ENCODE results near the gene CGB8.
"Not testable (repeated sequence)": the region's sequence is repeated elsewhere in the genome, so short reads cannot be mapped to it uniquely, and the experiment has no call there.

Gene CGB8

DNA sequence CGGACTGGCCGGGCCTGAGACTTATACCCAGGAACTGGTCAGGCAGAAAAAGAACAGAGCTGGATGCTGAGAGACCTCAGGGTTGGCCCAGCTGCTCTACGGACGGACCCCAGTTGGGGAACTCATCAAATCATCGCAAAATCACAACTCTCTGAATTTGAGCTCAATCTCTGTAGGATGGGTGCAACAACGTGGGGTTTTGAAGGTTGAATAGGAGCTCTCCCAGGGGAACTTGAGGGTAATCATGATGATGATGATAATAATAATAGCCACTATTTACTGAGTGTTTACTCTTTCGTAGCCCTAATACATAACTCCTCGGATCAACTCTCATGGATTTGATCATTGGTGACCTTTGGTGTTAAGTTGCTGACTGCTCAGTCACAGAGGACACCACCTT lies 18.6 kb downstream of the CGB8 start:
- not testable (repeated sequence) for DNase-seq (ENCODE audit: low read depth)

DNA sequence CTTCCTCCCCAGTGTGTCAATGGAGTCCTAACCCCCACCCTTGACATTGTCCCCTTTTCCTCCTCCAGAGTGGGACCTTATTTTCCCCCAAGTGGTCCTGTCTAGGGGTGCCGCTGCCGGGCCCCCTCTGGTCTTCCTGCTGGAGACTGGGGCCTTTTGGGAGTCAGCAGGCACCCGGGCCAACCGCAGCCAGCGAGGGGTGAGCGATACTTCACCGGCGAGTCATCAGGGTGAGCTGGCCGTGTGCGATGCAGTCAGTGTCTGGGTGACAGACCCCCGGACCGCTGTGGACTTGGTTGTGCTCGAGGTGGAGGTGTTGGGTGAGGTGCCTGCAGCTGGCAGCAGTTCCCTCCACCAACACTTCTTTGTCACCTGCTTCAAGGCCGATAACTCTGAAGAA lies 19.2 kb downstream of the CGB8 start:
- not testable (repeated sequence) for DNase-seq (ENCODE audit: low read depth)

DNA sequence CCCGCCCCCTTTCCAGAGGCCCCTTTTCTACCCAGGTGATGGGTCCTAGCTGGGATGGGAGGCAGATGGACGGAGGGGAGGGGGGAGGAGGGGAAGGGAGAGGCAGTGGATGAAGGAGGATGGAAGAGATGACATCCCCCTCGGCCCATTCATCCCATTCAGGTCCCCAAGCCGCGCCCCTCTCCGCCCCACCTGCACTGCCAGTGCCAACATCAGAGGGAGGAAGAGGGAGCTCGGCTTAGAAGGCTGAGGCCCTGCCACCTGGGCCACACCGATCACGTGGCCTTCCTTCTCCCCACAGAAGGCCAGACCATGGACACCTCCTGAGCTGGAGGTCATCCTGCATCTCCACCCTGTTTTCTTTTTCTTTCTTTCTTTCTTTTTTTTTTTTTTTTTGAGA lies 20.2 kb downstream of the CGB8 start:
- DNase-seq (ENCODE audit: low read depth): not testable (repeated sequence)

DNA sequence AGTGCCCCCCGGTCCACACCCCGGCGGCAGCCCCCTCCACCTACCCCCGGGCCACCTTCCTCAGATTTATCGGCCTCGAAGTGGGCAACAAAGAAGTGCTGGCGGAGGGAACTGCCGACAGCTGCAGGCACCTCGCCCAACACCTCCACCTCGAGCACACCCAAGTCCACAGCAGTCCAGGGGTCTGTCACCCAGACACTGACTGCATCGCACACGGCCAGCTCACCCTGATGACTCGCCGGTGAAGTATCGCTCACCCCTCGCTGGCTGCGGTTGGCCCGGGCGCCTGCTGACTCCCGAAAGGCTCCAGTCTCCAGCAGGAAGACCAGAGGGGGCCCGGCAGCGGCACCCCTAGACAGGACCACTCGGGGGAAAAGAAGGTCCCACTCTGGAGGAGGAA lies 23.3 kb downstream of the CGB8 start:
- not testable (repeated sequence) for DNase-seq (ENCODE audit: low read depth)

DNA sequence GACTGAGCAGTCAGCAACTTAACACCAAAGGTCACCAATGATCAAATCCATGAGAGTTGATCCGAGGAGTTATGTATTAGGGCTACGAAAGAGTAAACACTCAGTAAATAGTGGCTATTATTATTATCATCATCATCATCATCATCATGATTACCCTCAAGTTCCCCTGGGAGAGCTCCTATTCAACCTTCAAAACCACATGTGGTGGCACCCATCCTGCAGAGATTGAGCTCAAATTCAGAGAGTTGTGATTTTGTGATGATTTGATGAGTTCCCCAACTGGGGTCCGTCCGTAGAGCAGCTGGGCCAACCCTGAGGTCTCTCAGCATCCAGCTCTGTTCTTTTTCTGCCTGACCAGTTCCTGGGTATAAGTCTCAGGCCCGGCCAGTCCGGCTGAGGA lies 23.8 kb downstream of the CGB8 start:
- not testable (repeated sequence) for DNase-seq (ENCODE audit: low read depth)

DNA sequence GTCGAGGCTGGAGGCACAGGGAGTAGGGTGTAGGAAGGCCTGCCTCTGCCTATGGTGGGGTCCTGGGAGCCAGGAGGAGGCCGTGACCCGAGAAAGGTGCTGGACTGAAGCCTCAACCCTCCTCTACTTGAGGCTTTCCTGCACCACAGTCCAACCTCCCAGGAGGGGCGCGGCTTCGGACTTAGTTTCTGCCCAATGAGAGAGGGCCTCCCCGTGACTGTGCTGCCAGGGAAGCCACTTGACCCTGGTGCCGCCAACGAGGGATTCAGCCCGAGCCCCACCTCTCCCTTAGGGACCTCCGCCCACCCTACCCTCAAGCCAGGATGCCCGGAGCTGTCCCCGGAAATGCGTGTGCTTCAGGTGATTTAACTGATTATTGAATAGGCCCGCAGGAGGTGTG lies 24.7 kb downstream of the CGB8 start, which contains the start of gene CGB3:
TSS of gene CGB3 (minus strand) at position 101 of the 400 bp plus-strand sequence. CDS start 362 bp downstream, outside the sequence.
- not testable (repeated sequence) for DNase-seq (ENCODE audit: low read depth)

DNA sequence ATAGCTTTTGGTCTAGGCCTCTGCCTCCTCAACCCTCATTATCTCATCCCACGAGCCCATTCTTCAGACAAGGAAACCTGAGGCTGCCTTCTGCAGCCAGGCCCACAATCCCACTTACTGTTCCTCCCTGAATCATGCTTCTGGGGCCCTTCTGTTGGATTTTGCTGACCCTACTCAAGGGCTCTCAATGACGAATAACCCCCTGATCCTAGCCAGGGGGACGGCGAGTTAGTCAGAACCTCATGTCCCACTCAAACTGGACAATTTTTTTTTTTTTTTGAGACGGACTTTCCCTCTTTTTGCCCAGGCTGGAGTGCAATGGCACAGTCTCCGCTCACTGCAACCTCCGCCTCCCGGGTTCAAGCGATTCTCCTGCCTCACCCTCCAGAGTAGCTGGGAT lies 26.8 kb downstream of the CGB8 start:
- no peak for DNase-seq (ENCODE audit: low read depth)

DNA sequence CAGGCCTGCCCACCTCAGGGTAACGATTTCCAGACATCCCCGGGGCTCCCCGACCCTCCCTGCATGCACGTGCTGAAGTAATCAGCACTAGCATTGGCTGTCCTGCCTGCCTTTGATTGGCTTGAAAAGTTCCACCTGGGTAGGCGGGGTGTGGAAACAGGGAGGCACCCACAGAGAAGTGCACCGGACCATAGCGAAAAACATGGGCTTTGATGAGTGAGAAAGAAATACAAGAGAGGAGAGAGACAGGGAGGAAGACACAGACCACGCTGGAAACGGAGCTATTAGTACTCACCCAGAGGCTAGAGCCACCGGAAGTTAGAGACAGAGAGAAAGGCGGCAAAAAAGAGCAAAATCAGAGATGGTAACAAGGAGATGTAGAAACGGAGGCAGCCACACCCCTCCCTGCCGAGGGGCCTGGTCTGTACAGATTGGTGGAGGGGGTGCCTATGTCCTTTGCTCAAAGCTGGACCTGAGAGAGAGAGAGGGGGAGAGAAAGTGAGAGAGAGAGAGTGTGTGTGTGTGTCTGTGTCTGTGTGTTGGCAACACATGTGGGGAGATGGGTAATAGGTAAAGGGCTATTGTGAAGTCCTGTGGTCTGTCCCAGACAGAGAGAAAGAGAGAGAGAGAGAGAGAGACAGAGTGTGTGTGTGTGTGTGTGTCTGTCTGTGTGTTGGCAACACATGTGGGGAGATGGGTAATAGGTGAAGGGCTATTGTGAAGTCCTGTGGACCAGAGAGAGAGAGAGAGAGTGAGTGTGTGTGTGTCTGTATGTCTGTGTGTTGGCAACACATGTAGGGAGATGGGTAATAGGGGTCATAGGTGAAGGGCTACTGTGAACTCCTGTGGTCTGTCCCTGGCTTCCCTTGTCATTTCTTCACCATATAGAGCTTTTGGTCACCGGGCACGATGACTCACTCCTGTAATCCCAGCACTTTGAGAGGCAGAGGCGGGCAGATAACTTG lies 27.7 kb downstream of the CGB8 start:
- no peak for DNase-seq (ENCODE audit: low read depth)

DNA sequence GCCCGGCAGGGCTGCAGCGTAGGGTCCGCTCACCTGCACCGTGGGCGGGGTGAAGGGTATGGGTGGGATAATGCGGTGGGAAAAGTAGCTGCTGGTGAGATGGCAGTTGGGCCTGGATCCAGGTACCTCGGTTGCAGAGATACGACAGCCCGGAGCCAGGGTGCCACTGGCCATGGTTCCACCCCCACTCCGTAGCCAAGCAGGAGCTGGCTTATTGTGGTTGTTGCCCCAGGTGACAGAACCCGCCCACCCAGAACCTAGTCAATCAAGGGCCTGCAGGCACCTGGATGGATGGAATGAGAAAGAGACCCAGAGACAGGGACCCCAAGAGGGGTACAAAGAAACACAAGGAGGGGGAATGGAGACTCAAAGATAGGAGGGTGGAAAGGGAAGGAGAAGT lies 28.6 kb downstream of the CGB8 start:
- DNase-seq (ENCODE audit: low read depth): no peak

DNA sequence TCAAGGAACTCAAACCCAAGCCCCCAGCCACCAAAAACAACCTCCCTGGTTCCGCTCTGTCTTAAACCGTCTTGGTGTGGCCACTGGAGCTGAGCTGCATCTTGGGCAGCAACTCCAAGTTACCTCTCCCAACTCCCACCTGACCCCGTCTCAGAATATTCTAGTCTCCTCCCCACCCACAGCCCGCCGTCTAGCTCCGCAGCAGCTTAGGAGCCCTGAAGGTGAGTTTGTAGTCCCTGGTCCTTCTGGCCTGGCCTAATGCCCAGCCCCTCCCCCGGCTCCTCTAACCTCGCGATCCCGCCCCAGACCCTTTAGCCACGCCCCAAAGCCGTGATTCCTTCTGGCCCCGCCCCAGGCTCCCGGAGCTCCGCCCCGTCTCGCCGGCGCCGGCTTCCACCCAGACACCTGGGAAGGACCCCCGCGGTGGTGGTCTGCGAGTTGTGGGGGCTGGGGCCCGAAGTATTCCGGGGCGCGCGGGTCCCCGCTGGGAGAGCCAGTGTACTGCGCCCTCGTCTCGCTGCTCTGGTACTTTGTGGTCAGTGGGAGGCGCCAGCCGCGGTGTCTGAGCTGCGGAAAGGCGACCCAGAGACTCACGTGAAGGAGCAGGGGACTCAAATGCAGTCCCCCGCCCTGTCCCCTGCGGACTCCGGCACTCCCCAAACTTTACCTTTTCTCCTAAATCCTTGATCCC lies 29.5 kb downstream of the CGB8 start:
- peak; percentile 45 for DNase-seq (ENCODE audit: low read depth)

DNA sequence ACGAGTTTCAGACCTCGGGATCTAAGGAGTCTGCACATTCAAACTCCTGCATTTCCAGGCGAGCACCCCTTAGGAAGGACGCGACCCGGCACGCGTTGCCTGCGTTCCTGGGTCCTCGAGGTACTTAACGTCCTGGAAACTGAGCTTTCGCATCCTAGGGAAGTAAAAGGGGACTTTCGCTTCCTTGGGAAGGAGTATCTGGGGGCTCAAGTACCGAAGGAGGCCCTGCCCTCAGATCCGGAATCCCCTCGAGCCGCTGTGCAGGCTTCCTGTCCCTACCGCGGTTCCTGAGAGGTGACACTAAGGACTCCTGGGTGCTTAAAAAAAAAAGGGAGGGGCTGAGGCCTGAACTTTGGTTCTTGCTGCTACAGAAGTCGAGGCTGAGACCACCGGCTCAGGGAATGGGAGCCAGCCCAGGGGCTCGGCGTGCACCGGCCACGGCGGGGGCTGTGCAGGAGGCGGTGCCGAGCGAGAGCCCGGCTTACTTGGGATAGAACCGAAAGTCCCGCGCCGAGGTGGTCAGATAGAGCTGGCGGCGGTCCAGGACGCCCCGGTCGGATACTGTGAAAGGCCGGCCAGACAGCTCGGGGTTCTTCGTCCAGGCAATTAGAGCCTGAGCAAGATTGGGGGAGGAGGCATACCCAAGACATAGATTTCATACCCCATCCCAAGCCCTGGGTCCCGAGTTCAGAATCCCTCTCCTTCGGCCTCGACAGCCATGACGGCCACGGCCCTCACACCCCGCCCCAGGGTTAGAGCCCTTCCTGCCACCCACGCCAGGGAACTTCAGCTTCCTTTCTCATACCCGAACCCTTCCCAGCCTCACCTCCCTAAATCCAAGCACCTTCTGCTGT lies 30.3 kb downstream of the CGB8 start:
- not testable (repeated sequence) for DNase-seq (ENCODE audit: low read depth)

DNA sequence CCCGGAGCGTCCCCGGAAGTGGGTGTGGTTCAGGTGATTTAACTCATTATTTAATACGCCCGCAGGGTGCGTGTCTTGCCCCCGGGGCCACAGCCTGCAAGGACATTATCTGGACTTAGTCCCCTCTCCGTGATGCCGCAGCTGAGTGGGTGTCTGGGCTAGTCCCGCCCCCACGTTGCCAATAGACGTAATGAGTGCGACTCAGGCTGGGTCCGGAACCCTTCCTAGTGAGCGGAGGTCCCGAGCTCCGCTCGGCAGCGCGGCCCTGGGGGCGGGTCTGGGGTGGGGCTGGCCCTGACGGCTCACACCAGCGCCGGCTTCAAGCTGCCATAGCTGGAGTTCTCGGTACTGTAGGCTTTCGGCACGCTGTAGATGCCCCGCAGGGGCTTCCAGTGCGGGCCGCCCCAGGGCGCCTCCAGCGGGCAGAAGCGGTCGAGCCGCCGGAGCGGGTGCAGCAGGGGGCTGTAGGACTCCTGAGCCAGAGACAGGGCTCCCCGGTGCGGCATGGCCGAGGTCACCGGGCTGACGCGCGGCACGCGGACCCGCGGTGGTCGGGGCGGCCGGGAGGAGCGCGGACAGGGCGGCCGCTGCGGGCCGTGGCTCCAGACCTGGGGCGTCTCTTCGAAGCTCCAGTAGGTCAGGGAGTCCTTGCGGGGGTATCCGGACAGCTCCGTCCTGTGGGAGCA lies 31.1 kb downstream of the CGB8 start:
- DNase-seq (ENCODE audit: low read depth): no peak

DNA sequence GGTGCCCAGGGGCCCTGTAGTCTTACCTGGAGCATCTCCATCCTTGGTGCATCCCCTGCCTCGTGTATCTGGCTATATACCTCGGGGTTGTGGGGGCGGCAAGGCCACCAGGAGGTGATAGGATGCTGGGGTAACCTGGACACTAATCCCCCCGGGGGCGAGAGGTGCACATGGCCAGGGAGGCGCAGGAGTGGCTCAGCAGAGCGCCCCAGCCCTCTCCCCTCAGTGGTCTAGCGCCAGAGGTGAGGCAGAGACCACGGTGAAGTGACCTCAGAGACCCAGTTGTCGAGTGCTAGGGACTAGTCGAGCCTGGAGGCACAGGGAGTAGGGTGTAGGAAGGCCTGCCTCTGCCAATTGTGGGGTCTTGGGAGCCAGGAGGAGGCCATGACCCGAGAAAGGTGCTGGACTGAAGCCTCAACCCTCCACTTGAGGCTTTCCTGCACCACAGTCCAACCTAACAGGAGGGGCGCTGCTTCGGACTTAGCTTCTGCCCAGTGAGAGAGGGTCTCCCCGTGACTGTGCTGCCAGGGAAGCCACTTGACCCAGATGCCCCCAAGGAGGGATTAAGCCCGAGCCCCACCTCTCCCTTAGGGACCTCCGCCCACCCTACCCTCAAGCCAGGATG lies 31.8 kb downstream of the CGB8 start, which contains the start of gene LHB:
TSS of gene LHB (minus strand) at position 51 of the 625 bp plus-strand sequence. CDS start at position 41, 10 bp downstream.
- no peak for DNase-seq (ENCODE audit: low read depth)

DNA sequence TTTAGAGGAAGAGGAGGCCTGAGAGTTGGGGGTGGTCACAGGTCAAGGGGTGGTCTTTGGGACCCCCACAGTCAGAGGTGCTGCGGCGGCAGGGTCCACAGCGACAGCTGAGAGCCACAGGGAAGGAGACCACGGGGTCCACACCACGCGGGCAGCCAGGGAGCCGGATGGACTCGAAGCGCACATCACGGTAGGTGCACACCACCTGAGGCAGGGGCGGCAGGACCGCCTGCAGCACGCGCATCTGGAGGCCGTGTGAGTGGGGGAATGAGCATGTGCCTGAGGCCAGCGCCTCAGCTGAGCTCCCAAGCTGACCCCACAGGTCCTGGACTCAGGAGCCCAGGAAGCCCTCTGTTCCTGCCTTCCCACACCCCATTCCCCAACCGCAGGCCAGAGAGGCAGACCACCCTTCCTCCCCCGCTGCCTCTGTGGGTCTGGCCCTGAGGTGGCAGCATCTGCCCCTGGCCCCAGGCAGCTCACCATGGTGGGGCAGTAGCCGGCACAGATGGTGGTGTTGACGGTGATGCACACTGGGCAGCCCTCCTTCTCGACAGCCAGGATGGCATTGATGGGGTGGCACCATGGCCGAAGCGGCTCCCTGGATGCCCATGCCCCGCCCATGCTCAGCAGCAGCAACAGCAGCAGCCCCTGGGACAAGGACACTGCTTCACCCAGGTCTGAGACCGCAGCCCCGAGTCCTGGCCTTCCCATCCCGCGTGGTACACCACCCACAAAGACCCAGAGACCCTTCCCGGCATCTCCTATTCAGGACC lies 32.7 kb downstream of the CGB8 start:
- DNase-seq (ENCODE audit: low read depth): no peak

DNA sequence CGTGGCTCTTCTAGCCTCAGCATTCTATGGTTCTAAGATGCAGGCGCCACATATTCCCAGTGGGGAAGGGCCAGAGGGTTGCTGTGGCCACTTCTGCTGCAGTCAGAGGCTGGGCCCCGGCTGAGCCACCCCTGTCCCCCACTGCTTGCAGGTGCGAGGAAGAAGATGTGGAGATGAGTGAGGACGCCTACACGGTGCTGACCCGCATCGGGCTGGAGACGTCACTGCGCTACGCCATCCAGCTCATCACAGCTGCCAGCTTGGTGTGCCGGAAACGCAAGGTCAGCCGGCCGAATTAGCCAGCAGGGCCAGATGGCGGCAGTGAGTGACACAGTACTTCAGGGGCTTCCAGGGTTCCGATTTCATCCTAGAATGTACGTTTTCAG lies 34.0 kb downstream of the CGB8 start:
- DNase-seq (ENCODE audit: low read depth): no peak

DNA sequence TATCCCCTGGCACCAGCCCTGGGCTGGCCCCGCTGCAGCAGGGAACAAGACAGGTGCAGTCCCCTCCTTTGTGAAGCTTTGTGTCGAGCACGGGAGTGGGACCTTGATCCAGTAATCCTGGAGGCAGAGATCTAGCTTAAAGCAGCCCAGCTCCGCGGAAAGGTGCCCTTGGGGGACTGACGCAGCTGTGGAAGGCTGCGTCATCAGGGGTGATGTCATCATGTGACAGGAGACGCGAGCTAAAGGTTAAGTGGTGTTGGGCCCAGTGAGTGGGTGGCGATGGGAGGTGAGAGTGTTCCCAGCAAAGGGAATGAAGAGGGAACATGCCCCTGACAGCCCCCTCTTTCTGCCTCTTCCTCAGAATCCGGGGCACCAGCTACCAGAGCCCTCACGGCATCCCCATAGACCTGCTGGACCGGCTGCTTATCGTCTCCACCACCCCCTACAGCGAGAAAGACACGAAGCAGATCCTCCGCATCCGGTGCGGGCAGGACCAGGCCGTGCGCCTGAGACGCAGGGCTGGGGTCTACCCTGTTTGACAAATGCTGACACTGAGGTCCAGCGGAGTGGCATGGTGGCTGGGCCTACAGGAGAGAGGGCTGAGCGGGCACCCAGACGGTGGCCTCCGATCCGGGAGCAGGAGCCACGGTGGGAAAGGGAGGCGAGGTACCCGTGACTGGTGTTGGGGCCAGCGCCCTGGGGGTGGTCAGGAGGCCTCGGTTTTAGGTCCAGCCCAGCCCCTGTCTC lies 34.6 kb downstream of the CGB8 start:
- no peak for DNase-seq (ENCODE audit: low read depth)

DNA sequence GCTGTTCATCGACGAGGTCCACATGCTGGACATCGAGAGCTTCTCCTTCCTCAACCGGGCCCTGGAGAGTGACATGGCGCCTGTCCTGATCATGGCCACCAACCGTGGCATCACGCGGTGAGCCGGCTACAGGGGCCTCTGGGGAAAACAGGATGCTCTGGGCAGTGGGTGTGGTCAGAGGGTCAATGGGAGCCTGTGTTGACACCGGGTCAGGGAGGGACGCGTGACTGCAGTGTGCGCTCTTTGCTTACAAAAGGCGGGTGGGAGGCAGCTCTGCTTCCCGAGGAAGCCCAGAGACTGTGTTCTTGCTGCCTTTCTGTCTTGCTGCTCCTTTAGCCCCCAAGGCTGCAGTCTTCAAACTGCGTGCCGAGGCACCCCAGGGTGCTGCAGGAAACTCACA lies 37.7 kb downstream of the CGB8 start:
- DNase-seq (ENCODE audit: low read depth): no peak

DNA sequence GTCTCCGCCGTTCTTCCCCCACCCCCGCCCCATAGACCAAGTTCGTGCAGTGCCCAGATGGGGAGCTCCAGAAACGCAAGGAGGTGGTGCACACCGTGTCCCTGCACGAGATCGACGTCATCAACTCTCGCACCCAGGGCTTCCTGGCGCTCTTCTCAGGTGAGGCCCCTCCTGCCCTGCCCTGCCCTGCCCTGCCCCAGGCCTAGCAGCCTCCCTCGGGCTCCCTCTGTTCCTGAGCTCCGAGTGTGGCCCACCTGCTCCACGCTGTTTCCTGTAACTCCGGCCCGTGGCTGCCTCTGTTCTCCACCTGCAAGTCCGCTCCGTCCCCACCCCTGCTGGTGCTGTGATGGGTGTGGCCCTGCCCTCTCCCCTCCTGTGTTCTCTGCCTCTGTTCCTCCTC lies 38.5 kb downstream of the CGB8 start:
- no peak for DNase-seq (ENCODE audit: low read depth)

DNA sequence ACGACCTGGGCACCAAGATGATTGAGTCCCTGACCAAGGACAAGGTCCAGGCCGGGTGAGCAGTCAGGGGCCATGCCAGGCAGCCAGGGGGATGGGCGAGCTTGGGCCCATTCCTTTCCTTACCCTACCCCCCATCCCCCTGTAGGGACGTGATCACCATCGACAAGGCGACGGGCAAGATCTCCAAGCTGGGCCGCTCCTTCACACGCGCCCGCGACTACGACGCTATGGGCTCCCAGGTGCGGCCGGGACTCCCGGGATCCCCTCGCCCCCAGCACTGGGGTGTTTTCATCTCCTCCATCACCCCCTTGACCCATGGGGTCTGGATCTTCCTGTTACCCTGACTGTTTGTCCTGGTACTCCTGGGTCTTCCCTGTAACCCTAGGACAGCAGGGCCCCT lies 39.1 kb downstream of the CGB8 start:
- no peak for DNase-seq (ENCODE audit: low read depth)

DNA sequence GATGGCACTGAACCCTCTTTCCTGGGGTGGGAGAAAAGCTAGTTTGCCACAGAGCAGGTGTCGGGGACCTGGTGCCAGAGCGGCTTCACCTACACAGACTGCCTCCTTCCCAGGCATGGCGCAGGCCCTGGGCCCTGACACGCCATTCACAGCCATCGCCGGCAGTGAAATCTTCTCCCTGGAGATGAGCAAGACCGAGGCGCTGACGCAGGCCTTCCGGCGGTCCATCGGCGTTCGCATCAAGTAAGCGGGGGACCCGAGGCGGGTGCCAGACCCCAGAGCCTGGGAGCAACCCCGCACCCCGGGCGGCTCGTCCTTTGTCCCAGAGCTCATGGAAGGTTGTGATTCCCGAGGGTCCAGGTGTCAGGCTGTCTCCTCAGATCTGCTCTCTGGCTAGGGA lies 42.0 kb downstream of the CGB8 start:
- no peak for DNase-seq (ENCODE audit: low read depth)

All from stimulated activated CD8-positive, alpha-beta memory T cell treated with anti-CD3 and anti-CD28 coated beads, Interleukin-7, amount 100 ng/mL, for 24 hours (primary cell).